Fibroblast of villous mesenchyme (primary cell): ENCODE results near the gene SOS2. TPM values are rescaled to one million over a fixed set of nuclear protein-coding genes. Genes with fewer than 3 reads are reported as not detected.

ENCODE experiments used
- DNase-seq: peaks from one replicate; pipeline ENCODE4 v3.0.0-alpha.2; 2010; ENCODE audit warnings: low read depth
- H3K4me3 ChIP-seq: 2 replicates; pipeline ENCODE4 v1.5.1; 2011; ENCODE audit warnings: low read depth, mild to moderate bottlenecking, low read length
- CTCF ChIP-seq: IDR thresholded peaks from 2 replicates; pipeline ENCODE4 v1.5.1; 2012; ENCODE audit warnings: low read depth, mild to moderate bottlenecking, low read length; ENCODE audit not compliant: insufficient read depth
- total RNA-seq: library from RNA; depleted of rRNA; stranded (reverse); fragments of >200 nt; gene quantifications from 2 replicates; pipeline ENCODE4 v1.2.3, GENCODE V29; 2012

SOS2 gene
- total RNA-seq, 1 donor: 27.2 TPM

- no peak for TF ChIP-seq CTCF
Observed at GRCh38 chr14:50110323-50111037, 120.9 kb downstream of the SOS2 start.

GRCh38 chr14:50109342-50109741 lies 122.0 kb downstream of the SOS2 start:
- TF ChIP-seq CTCF: peak; percentile 43
- DNase-seq: peak; percentile 22
- H3K4me3 ChIP-seq: no peak overlapping the region

More at GRCh38 chr14:50110323-50111037, 120.9 kb downstream of the SOS2 start:
- no peak overlapping the region for H3K4me3 ChIP-seq
- no peak for DNase-seq

GRCh38 chr14:50107850-50108249 lies 123.5 kb downstream of the SOS2 start:
- no peak for TF ChIP-seq CTCF

GRCh38 chr14:50106178-50106577 lies 125.2 kb downstream of the SOS2 start:
- H3K4me3 ChIP-seq: no peak overlapping the region
- no peak for DNase-seq
- no peak for TF ChIP-seq CTCF

More at GRCh38 chr14:50107850-50108249, 123.5 kb downstream of the SOS2 start:
- no peak overlapping the region for H3K4me3 ChIP-seq
- DNase-seq: no peak

DNA sequence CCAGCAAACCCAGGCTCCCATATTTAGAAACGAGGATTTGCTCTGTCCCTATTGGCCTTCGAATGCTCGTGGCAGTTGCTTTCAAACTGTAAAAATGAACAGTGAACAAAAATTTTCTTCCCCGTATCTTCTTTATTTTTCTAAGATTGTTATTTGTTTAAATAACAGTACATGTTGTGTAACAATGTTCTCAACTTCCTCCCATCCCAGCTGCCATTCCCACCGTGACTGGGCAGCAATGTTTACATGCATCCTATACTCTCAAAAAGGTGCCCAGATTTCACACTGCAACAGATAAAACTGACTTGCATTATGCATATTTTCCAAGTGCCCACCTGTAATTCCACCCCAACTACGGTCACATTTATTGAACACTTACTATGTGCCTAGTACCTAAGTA lies 127.8 kb downstream of the SOS2 start:
- no peak overlapping the region for H3K4me3 ChIP-seq
- TF ChIP-seq CTCF: no peak
- DNase-seq: no peak

DNA sequence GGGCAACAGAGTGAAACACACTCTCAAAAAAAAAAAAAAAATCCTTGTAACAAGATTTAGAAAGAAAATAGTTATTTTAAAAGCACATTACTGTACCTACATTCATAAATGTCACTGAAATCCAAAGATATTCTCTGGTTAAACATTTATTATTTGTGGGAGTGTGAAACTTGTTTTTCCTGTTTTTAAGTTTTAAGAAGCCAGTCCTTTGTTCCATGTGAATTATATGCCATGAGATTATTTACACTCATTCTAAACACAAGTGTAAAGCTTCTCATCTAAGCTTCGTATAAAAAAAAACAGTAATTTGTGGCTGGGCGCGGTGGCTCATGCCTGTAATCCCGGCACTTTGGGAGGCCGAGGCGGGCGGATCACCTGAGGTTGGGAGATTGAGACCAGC lies 130.0 kb downstream of the SOS2 start:
- H3K4me3 ChIP-seq: no peak overlapping the region
- TF ChIP-seq CTCF: no peak
- DNase-seq: no peak

DNA sequence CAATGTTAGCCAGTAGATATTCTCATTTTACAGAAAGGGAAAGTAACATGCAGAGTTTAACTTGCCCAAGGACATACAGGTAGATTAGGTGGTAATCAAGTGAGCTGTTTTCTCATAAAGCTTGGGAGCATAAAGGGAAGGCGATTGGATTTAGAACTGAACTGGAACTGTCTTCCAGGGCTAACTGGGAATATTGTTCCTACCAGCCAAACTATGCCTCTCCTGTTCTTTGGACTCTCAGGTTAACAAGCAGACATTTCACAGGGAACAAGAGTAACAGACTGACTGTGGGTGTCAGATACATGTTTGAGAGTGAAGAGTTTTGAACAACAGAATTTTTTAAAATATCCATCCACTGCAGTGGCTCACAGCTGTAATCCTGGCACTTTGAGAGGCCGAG lies 130.6 kb downstream of the SOS2 start:
- TF ChIP-seq CTCF: no peak
- H3K4me3 ChIP-seq: no peak overlapping the region
- DNase-seq: no peak
